Esophagus muscularis mucosa (tissue), 4 donors: Measurements from ENCODE around the gene SARS1. TPM values are rescaled to one million over a fixed set of nuclear protein-coding genes. Genes with fewer than 3 reads are reported as not detected.
A peak's percentile ranks its signal among the peaks of the same experiment; 100 is the strongest.
"Not testable (repeated sequence)": the region's sequence is repeated elsewhere in the genome, so short reads cannot be mapped to it uniquely, and the experiment has no call there.

ENCODE experiments used
- DNase-seq: peaks from one replicate; pipeline ENCODE4 v3.0.0-alpha.2; 2017; ENCODE audit errors: extremely low spot score
- H3K27ac ChIP-seq, 4 donors: fragments of 200-600 bp; sonication (generic); replicated peaks in 1 of 4; 1 replicate in 3 of 4; 2 replicates in 1 of 4; pipeline ENCODE4 v1.5.1; 2016 to 2019; ENCODE audit warnings: mild to moderate bottlenecking in 1 of 4
- H3K27me3 ChIP-seq, 4 donors: fragments of 200-600 bp; sonication (generic); one replicate each; pipeline versions ENCODE4 v1.5.1 to v1.6.0; 2016 to 2019
- H3K36me3 ChIP-seq, 4 donors: fragments of 200-600 bp; sonication (generic); one replicate each; pipeline ENCODE4 v1.5.1; 2016 to 2019
- H3K4me1 ChIP-seq, 4 donors: fragments of 200-600 bp; sonication (generic); one replicate each; pipeline ENCODE4 v1.5.1; 2016 to 2019
- H3K4me3 ChIP-seq, 4 donors: fragments of 200-600 bp; sonication (generic); 1 replicate in 2 of 4; 2 replicates in 2 of 4; pipeline ENCODE4 v1.5.1; 2016 to 2019; ENCODE audit warnings: mild to moderate bottlenecking in 4 of 4, moderate library complexity in 1 of 4
- H3K9me3 ChIP-seq, 4 donors: fragments of 200-600 bp; sonication (generic); 1 replicate in 3 of 4; 2 replicates in 1 of 4; pipeline ENCODE4 v1.5.1; 2016 to 2019
- CTCF ChIP-seq, 3 experiments: fragments of 200-600 bp in 2 of 3; fragments of 450-650 bp in 1 of 3; sonication (generic) in 2 of 3; IDR thresholded peaks; one replicate each; pipeline ENCODE4 v1.5.1; 2017 to 2019; ENCODE audit warnings: antibody characterized with exemption in 3 of 3, mild to moderate bottlenecking in 2 of 3, moderate library complexity in 1 of 3
- EP300 ChIP-seq: sonication (generic); formaldehyde crosslinking; IDR thresholded peaks from one replicate; pipeline ENCODE4 v1.6.1; 2017; ENCODE audit warnings: antibody characterized with exemption
- POLR2A ChIP-seq: fragments of 450-650 bp; IDR thresholded peaks from one replicate; pipeline ENCODE4 v1.6.1; 2017; ENCODE audit warnings: antibody characterized with exemption, moderate library complexity, mild to moderate bottlenecking, low read depth
- POLR2AphosphoS5 ChIP-seq, 2 donors: sonication (generic); formaldehyde crosslinking; IDR thresholded peaks; one replicate each; pipeline ENCODE4 v1.6.1; 2017; ENCODE audit warnings: antibody characterized with exemption in 2 of 2
- WGBS: methylation state at CpG from one replicate; pipeline ENCODE4 v1.1.5; 2018; 5-methylcytosine and 5-hydroxymethylcytosine counted together
- intact Hi-C: fragments of 100-400 bp; cut with DNase I; formaldehyde crosslinking; loops from one replicate; pipeline ENCODE4 v1.15.1; 2023
- total RNA-seq, 4 donors: library from RNA; depleted of rRNA; stranded (reverse); fragments of >200 nt; gene quantifications; one replicate each; pipeline versions ENCODE4 v1.1.0 to v1.2.1, GENCODE V29; 2016

Gene SARS1
- total RNA-seq, 4 donors from 2014 or later = 125 to 180 (median 144) TPM

DNA sequence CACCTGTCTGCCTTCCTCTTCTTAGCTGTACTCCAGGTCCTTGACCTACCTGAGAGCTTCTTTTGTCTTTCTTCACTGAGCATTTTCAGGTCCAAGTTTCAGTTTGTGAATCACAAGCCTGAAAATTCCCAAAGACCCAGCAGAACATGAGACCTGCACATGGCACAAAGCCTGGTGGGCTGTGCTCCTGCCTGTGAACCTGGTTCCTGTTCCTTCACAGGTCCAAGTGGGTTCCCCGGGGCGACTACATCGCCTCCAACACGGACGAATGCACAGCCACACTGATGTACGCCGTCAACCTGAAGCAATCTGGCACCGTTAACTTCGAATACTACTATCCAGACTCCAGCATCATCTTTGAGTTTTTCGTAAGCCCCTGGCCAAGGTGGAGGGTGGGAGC is 42.1 kb upstream of the SARS1 start:
- DNase-seq = no peak
- no peaks in the 10 kb centered on the region for H3K27me3 ChIP-seq
- WGBS = 97% methylated on average over 10 of the region's 10 CpGs
- H3K4me3 ChIP-seq = no peak overlapping the region
- intact Hi-C loops = no loop called here
- H3K9me3 ChIP-seq = no peaks in the 10 kb centered on the region
- no peaks in the 10 kb centered on the region for H3K4me1 ChIP-seq
- no peak overlapping the region for H3K27ac ChIP-seq
- no peak for TF ChIP-seq EP300
- no peak for TF ChIP-seq POLR2AphosphoS5 (IDR thresholded peaks at IDR 0.05)
- TF ChIP-seq POLR2A = no peak
- TF ChIP-seq CTCF (IDR thresholded peaks at IDR 0.05) = no peak
- no peaks in the 10 kb centered on the region for H3K36me3 ChIP-seq

DNA sequence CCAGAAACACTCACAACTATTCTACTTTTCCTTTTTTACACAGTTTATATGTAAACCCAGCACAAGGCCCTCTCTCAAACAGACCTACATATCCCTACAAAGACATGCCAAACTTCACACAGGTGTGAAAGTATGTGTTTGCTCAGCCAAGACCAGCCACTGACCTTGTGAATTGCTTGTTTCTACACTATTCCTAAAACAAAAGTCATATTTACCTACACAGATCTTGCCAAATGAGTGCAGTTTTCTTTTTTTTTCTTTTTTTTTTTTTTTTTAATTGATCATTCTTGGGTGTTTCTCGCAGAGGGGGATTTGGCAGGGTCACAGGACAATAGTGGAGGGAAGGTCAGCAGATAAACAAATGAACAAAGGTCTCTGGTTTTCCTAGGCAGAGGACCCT is 37.4 kb upstream of the SARS1 start:
- H3K9me3 ChIP-seq, H3K27me3 ChIP-seq, H3K27ac ChIP-seq, DNase-seq, H3K4me3 ChIP-seq, intact Hi-C loops, H3K36me3 ChIP-seq, H3K4me1 ChIP-seq: not testable (repeated sequence)
- 92% methylated on average over 1 of the region's 1 CpG for whole genome bisulfite sequencing

DNA sequence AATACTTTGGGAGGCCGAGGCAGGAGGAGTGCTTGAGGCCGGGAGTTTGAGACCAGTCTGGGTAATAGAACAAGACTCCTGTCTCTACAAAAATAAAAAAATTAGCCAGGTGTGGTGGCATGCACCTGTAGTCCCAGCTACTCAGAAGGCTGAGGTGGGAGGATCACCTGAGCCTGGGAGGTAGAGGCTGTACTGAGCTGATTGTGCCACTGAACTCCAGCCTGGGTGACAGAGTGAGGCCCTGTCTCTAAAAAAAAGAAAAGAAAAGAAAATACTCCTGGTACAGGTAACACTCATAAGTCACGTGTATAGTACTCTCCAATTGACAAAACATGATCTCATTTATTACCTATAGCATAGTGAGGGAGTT is 33.0 kb upstream of the SARS1 start:
- 78% methylated on average over 3 of the region's 3 CpGs for whole genome bisulfite sequencing
- H3K9me3 ChIP-seq, H3K4me3 ChIP-seq, DNase-seq, H3K27me3 ChIP-seq, intact Hi-C loops, H3K36me3 ChIP-seq: not testable (repeated sequence)
- Histone ChIP-seq H3K4me1 (peaks cover 0 to 35% (median 29%) of the 10 kb centered on the region in 4 donors), H3K27ac (peak overlapping the region in 3 of 4 donors; percentile 28 to 60 (median 46))

GRCh38 chr1:109181085-109181806 is 32.5 kb upstream of the SARS1 start:
- Histone ChIP-seq H3K27ac (peak overlapping the region; percentile 28 to 60 (median 40)), H3K36me3 (no peaks in the 10 kb centered on the region), H3K27me3 (no peaks in the 10 kb centered on the region), H3K9me3 (no peaks in the 10 kb centered on the region), H3K4me1 (peaks cover 2 to 41% (median 34%) of the 10 kb centered on the region in 4 donors), H3K4me3 (no peak overlapping the region)
- 21% methylated on average over 4 of the region's 4 CpGs for WGBS
- no peak for DNase-seq
- TF ChIP-seq CTCF (IDR thresholded peaks at IDR 0.05) (no peak), POLR2A (no peak), POLR2AphosphoS5 (IDR thresholded peaks at IDR 0.05) (no peak), EP300 (no peak)
- intact Hi-C loops = no loop called here

- H3K4me3 ChIP-seq = no peak overlapping the region
- DNase-seq = no peak
Observed at GRCh38 chr1:109181807-109182163, 31.9 kb upstream of the SARS1 start.

More at GRCh38 chr1:109181807-109182163, 31.9 kb upstream of the SARS1 start:
- Histone ChIP-seq H3K4me1 (peaks cover 2 to 46% (median 39%) of the 10 kb centered on the region in 4 donors), H3K9me3 (no peaks in the 10 kb centered on the region), H3K27me3 (no peaks in the 10 kb centered on the region), H3K27ac (peak overlapping the region; percentile 28 to 60 (median 40)), H3K36me3 (no peaks in the 10 kb centered on the region)
- no peak for TF ChIP-seq EP300
- no peak for TF ChIP-seq POLR2AphosphoS5 (IDR thresholded peaks at IDR 0.05)
- no peak for TF ChIP-seq POLR2A
- TF ChIP-seq CTCF (IDR thresholded peaks at IDR 0.05) = no peak
- intact Hi-C loops = no loop called here
- 63% methylated on average over 4 of the region's 4 CpGs for WGBS
